Stimulated activated CD4-positive, alpha-beta T cell treated with anti-CD3 and anti-CD28 coated beads, Interleukin-15, amount 100 ng/mL, for 48 hours (primary cell): Measurements from ENCODE around the gene C2CD2.
"Not testable (repeated sequence)": the region's sequence is repeated elsewhere in the genome, so short reads cannot be mapped to it uniquely, and the experiment has no call there.

Source experiments
- DNase-seq, 2 donors: peaks; one replicate each; pipeline ENCODE4 v3.0.0-alpha.2; 2020; ENCODE audit warnings: low read depth in 2 of 2

C2CD2 gene

GRCh38 chr21:41975391-41976272 is 21.8 kb upstream of the C2CD2 start:
- no peak for DNase-seq

- no peak for DNase-seq
Observed at GRCh38 chr21:41974752-41975053, 20.9 kb upstream of the C2CD2 start.

GRCh38 chr21:41973861-41974751 is 20.3 kb upstream of the C2CD2 start:
- DNase-seq, result no peak

GRCh38 chr21:41973427-41973831 is 19.6 kb upstream of the C2CD2 start:
- no peak for DNase-seq

- DNase-seq, result no peak
Observed at GRCh38 chr21:41972511-41973205, 18.8 kb upstream of the C2CD2 start.

GRCh38 chr21:41971891-41972290 is 18.1 kb upstream of the C2CD2 start:
- no peak for DNase-seq

GRCh38 chr21:41970751-41971653 is 17.2 kb upstream of the C2CD2 start:
- DNase-seq, result no peak

- DNase-seq, result no peak
Observed at GRCh38 chr21:41970106-41970391, 16.2 kb upstream of the C2CD2 start.

GRCh38 chr21:41967708-41968107 is 13.9 kb upstream of the C2CD2 start:
- no peak for DNase-seq

- DNase-seq, result no peak
Observed at GRCh38 chr21:41966872-41967621, 13.2 kb upstream of the C2CD2 start.

- no peak for DNase-seq
Observed at GRCh38 chr21:41966041-41966833, 12.4 kb upstream of the C2CD2 start.

- no peak for DNase-seq
Observed at GRCh38 chr21:41965461-41966013, 11.7 kb upstream of the C2CD2 start.

- no peak for DNase-seq
Observed at GRCh38 chr21:41965045-41965444, 11.2 kb upstream of the C2CD2 start.

- no peak for DNase-seq
Observed at GRCh38 chr21:41964171-41964570, 10.4 kb upstream of the C2CD2 start.

- DNase-seq, result no peak
Observed at GRCh38 chr21:41962425-41962966, 8.7 kb upstream of the C2CD2 start.

GRCh38 chr21:41961753-41962152 is 7.9 kb upstream of the C2CD2 start:
- DNase-seq, result no peak

- no peak for DNase-seq
Observed at GRCh38 chr21:41961282-41961701, 7.5 kb upstream of the C2CD2 start.

GRCh38 chr21:41960386-41960785 is 6.6 kb upstream of the C2CD2 start:
- DNase-seq, result no peak

GRCh38 chr21:41959697-41960096 is 5.9 kb upstream of the C2CD2 start:
- not testable (repeated sequence) for DNase-seq
